Hepatocyte (in vitro differentiated cells): ENCODE data around the gene AEBP1. TPM values are rescaled to one million over a fixed set of nuclear protein-coding genes. Genes with fewer than 3 reads are reported as not detected.

ENCODE experiments used
- DNase-seq: peaks from one replicate; pipeline ENCODE4 v3.0.0-alpha.2; 2016; ENCODE audit warnings: low spot score
- H2AFZ ChIP-seq: fragments of 200-600 bp; sonication (generic); 2 replicates; pipeline ENCODE4 v1.6.0; 2016; ENCODE audit warnings: antibody characterized with exemption, mild to moderate bottlenecking
- H3K27ac ChIP-seq: fragments of 200-600 bp; sonication (generic); 2 replicates; pipeline ENCODE4 v1.5.1; 2016; ENCODE audit warnings: mild to moderate bottlenecking
- H3K27me3 ChIP-seq: fragments of 200-600 bp; sonication (generic); 2 replicates; pipeline ENCODE4 v1.6.1; 2016
- H3K36me3 ChIP-seq: fragments of 200-600 bp; sonication (generic); replicated peaks from 2 replicates; pipeline ENCODE4 v1.5.1; 2016; ENCODE audit warnings: low read depth; ENCODE audit not compliant: insufficient read depth
- H3K4me1 ChIP-seq: fragments of 200-600 bp; sonication (generic); 2 replicates; pipeline ENCODE4 v1.5.1; 2016; ENCODE audit warnings: mild to moderate bottlenecking, moderate library complexity; ENCODE audit not compliant: insufficient read depth
- H3K4me2 ChIP-seq: fragments of 200-600 bp; sonication (generic); 2 replicates; pipeline ENCODE4 v1.6.0; 2016
- H3K4me3 ChIP-seq: fragments of 200-600 bp; sonication (generic); 2 replicates; pipeline ENCODE4 v1.5.1; 2016; ENCODE audit warnings: mild to moderate bottlenecking
- H3K79me2 ChIP-seq: fragments of 200-600 bp; sonication (generic); 2 replicates; pipeline ENCODE4 v1.6.0; 2017; ENCODE audit warnings: mild to moderate bottlenecking
- H3K9me2 ChIP-seq: fragments of 200-600 bp; sonication (generic); replicated peaks from 2 replicates; pipeline ENCODE4 v1.6.0; 2017; ENCODE audit warnings: mild to moderate bottlenecking; ENCODE audit not compliant: insufficient read depth
- H3K9me3 ChIP-seq: fragments of 200-600 bp; sonication (generic); 2 replicates; pipeline ENCODE4 v1.5.1; 2016; ENCODE audit warnings: low read depth, mild to moderate bottlenecking
- H4K20me1 ChIP-seq: fragments of 200-600 bp; sonication (generic); 2 replicates; pipeline ENCODE4 v1.6.0; 2016; ENCODE audit warnings: mild to moderate bottlenecking; ENCODE audit not compliant: insufficient read depth, poor library complexity, severe bottlenecking
- EZH2 ChIP-seq: fragments of 200-600 bp; sonication (generic); IDR thresholded peaks from 2 replicates; pipeline ENCODE4 v1.6.1; 2016; ENCODE audit warnings: antibody characterized with exemption, mild to moderate bottlenecking, borderline replicate concordance
- EZH2phosphoT487 ChIP-seq: fragments of 200-600 bp; sonication (generic); IDR thresholded peaks from one replicate; pipeline ENCODE4 v1.6.1; 2018; ENCODE audit warnings: antibody characterized with exemption, mild to moderate bottlenecking, low read depth, moderate library complexity; ENCODE audit not compliant: unreplicated experiment, severe bottlenecking
- WGBS: methylation state at CpG from one replicate; pipeline ENCODE4 v1.1.6; 2016; ENCODE audit warnings: low lambda C conversion rate; ENCODE audit errors: missing lambda C conversion rate; 5-methylcytosine and 5-hydroxymethylcytosine counted together
- polyA plus RNA-seq: library from polyadenylated mRNA; unstranded; fragments of >200 nt; fragmentation: Nextera tagmentation; extraction: Ambion mirVana; gene quantifications from 2 replicates; pipeline ENCODE4 v1.2.1, GENCODE V29; 2016
- total RNA-seq: library from RNA; depleted of rRNA; stranded (reverse); fragments of >200 nt; gene quantifications from 2 replicates; pipeline ENCODE4 v1.2.3, GENCODE V29; 2014
- TF ChIP-seq, protein P1 (sequence below): fragments of 200-600 bp; sonication (generic); IDR thresholded peaks from 2 replicates; pipeline ENCODE4 v1.5.1; 2016; ENCODE audit warnings: antibody characterized with exemption, mild to moderate bottlenecking; ENCODE audit not compliant: poor library complexity

The AEBP1 gene
- total and polyA plus RNA-seq, 2 experiments from 2014 or later = 26.7 to 108 TPM

DNA sequence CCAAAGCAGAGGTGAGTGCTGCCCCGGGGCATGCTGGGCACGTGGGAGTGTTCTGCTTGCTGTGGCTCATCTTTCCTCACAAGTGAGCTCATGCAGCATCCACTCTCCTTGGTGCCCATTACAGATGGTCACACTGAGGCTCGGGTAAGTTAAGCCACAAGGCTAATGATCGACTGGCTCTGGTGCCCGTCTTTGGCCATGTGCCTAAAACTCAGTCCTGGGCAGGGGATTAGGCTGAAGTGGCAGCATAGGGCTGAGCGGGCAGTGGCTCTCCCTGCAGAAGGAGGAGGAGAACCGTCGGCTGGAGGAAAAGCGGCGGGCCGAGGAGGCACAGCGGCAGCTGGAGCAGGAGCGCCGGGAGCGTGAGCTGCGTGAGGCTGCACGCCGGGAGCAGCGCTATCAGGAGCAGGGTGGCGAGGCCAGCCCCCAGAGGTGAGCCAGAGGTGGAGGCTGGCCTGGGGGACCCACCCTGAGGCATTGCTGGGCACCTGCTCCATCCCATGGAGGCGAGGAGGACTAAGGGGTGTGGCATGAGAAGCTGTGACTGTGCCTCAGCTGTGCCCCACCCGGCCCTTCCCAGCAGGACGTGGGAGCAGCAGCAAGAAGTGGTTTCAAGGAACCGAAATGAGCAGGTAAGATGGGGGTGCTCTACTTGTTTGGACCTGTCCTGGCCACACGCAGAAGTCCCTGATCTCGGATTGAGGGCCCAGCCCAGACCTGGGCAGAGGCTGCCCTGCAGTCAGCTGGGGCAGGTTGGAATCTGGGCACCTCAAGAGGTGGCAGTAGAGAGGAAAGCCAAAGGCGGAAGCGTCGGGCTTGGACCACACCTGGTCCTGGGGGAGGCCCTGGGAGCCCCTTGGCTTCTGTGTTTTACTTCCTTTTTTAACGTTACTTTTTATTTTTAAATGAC lies 46.0 kb upstream of the AEBP1 start:
- Histone ChIP-seq H3K4me3 (no peak overlapping the region), H3K79me2 (no peaks in the 10 kb centered on the region), H2AFZ (no peak overlapping the region), H3K27me3 (no peaks in the 10 kb centered on the region), H4K20me1 (no peaks in the 10 kb centered on the region), H3K4me2 (no peak overlapping the region), H3K9me2 (no peaks in the 10 kb centered on the region), H3K9me3 (no peaks in the 10 kb centered on the region), H3K36me3 (no peaks in the 10 kb centered on the region), H3K27ac (no peak overlapping the region), H3K4me1 (no peaks in the 10 kb centered on the region)
- TF ChIP-seq EZH2 (no peak), EZH2phosphoT487 (no peak)
- TF ChIP-seq, protein P1, sequence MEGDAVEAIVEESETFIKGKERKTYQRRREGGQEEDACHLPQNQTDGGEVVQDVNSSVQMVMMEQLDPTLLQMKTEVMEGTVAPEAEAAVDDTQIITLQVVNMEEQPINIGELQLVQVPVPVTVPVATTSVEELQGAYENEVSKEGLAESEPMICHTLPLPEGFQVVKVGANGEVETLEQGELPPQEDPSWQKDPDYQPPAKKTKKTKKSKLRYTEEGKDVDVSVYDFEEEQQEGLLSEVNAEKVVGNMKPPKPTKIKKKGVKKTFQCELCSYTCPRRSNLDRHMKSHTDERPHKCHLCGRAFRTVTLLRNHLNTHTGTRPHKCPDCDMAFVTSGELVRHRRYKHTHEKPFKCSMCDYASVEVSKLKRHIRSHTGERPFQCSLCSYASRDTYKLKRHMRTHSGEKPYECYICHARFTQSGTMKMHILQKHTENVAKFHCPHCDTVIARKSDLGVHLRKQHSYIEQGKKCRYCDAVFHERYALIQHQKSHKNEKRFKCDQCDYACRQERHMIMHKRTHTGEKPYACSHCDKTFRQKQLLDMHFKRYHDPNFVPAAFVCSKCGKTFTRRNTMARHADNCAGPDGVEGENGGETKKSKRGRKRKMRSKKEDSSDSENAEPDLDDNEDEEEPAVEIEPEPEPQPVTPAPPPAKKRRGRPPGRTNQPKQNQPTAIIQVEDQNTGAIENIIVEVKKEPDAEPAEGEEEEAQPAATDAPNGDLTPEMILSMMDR = no peak
- WGBS = 97% methylated on average over 29 of the region's 30 CpGs
- DNase-seq = no peak

DNA sequence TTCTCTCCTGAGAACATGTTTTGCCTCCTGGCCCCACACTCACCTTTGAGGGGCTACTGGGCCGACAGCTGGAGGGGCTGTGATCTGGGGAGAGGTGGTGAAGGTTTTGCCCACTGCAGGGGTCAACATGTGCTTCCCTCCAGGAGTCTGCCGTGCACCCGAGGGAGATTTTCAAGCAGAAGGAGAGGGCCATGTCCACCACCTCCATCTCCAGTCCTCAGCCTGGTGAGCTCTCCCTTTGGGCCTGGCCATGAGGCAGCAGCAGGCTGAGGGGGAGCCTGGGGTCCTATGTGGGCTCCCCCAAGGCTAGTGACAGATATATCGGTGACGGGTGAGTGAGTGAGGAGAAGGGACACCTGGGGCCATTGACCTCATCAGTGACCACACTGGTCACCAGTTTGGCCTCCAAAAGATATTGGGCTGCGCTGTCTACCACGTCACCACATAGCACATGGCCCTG lies 45.4 kb upstream of the AEBP1 start:
- Histone ChIP-seq H3K79me2 (no peaks in the 10 kb centered on the region), H3K4me2 (no peak overlapping the region), H3K9me2 (no peaks in the 10 kb centered on the region), H3K4me1 (no peaks in the 10 kb centered on the region), H3K27me3 (no peaks in the 10 kb centered on the region), H3K9me3 (no peaks in the 10 kb centered on the region), H3K4me3 (no peak overlapping the region), H3K36me3 (no peaks in the 10 kb centered on the region), H4K20me1 (no peaks in the 10 kb centered on the region), H2AFZ (no peak overlapping the region), H3K27ac (no peak overlapping the region)
- 97% methylated on average over 7 of the region's 7 CpGs for WGBS
- no peak for DNase-seq
- TF ChIP-seq, protein P1 = no peak
- TF ChIP-seq EZH2phosphoT487 = no peak
- no peak for TF ChIP-seq EZH2

DNA sequence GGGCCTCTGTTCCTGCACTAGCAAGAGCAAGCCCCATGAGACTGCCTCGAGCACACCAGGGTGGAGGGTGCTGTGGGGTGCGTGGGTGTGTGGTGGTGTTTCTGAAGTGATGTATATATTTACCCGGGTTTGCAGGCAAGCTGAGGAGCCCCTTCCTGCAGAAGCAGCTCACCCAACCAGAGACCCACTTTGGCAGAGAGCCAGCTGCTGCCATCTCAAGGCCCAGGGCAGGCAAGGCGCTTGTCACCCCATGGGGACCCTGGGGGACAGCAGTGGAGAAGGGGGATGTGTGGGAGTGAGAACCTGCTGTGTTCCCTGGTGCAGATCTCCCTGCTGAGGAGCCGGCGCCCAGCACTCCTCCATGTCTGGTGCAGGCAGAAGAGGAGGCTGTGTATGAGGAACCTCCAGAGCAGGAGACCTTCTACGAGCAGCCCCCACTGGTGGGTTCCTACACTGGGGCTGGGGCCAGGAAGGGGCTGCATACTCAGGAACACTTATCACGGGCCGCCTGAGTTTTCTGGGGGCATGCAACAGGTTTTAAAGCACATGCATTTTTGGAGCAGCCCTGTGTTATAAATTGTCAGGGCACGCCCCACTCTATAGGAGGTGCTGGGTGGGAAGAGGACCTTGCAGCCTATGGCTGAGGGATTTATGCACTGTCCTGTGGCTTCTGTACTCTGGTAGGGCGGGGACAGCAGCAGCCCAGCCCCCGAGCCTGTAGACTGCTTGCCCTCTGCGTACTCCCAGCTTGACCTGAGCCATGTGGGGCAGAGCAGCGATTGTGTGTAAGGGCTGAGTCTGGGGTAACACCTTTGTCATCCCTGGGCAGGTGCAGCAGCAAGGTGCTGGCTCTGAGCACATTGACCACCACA lies 44.7 kb upstream of the AEBP1 start:
- Histone ChIP-seq H3K36me3 (no peaks in the 10 kb centered on the region), H3K27me3 (no peaks in the 10 kb centered on the region), H3K9me2 (no peaks in the 10 kb centered on the region), H3K4me2 (no peak overlapping the region), H3K79me2 (no peaks in the 10 kb centered on the region), H3K4me1 (no peaks in the 10 kb centered on the region), H3K27ac (no peak overlapping the region), H3K4me3 (no peak overlapping the region), H3K9me3 (no peaks in the 10 kb centered on the region), H2AFZ (no peak overlapping the region), H4K20me1 (no peaks in the 10 kb centered on the region)
- TF ChIP-seq, protein P1 = no peak
- TF ChIP-seq EZH2 (no peak), EZH2phosphoT487 (no peak)
- WGBS = 94% methylated on average over 14 of the region's 14 CpGs
- no peak for DNase-seq
